Liver (tissue), 9 donors: ENCODE data around the gene SMAD9. TPM values are rescaled to one million over a fixed set of nuclear protein-coding genes. Genes with fewer than 3 reads are reported as not detected.

Experiments used
- DNase-seq: peaks from one replicate; pipeline ENCODE4 v3.0.0-alpha.2; 2017; ENCODE audit warnings: low spot score
- H3K27ac ChIP-seq, 2 donors: one replicate each; pipeline ENCODE4 v1.7.0; 2013; ENCODE audit warnings: inconsistent platforms in 2 of 2, low read length in 2 of 2, control low read depth in 1 of 2, low read depth in 1 of 2, mild to moderate bottlenecking in 1 of 2
- H3K27me3 ChIP-seq, 4 donors: one replicate each; pipeline versions ENCODE4 v1.6.1 to v1.7.0; 2013; ENCODE audit warnings: low read length in 3 of 4, inconsistent platforms in 1 of 4, mild to moderate bottlenecking in 1 of 4, moderate library complexity in 1 of 4; ENCODE audit not compliant: control insufficient read depth in 4 of 4, insufficient read depth in 4 of 4
- H3K36me3 ChIP-seq, 4 donors: one replicate each; pipeline versions ENCODE4 v1.6.1 to v1.7.0; 2013; ENCODE audit warnings: low read length in 3 of 4, mild to moderate bottlenecking in 3 of 4, low read depth in 1 of 4, moderate library complexity in 1 of 4; ENCODE audit not compliant: control insufficient read depth in 4 of 4, insufficient read depth in 3 of 4
- H3K4me1 ChIP-seq, 4 donors: one replicate each; pipeline versions ENCODE4 v1.6.1 to v1.7.0; 2013; ENCODE audit warnings: low read length in 3 of 4, mild to moderate bottlenecking in 3 of 4, moderate library complexity in 1 of 4; ENCODE audit not compliant: control insufficient read depth in 4 of 4, insufficient read depth in 4 of 4
- H3K4me3 ChIP-seq, 3 donors: one replicate each; pipeline versions ENCODE4 v1.6.1 to v1.7.0; 2013; ENCODE audit warnings: low read length in 3 of 3, control low read depth in 1 of 3, low read depth in 1 of 3, mild to moderate bottlenecking in 1 of 3
- H3K9ac ChIP-seq, 2 donors: one replicate each; pipeline ENCODE4 v1.7.0; 2013; ENCODE audit warnings: low read length in 2 of 2, mild to moderate bottlenecking in 2 of 2, moderate library complexity in 2 of 2, control low read depth in 1 of 2, low read depth in 1 of 2
- H3K9me3 ChIP-seq, 4 donors: one replicate each; pipeline versions ENCODE4 v1.6.1 to v1.7.0; 2013; ENCODE audit warnings: low read length in 3 of 4; ENCODE audit not compliant: control insufficient read depth in 4 of 4
- ATF3 ChIP-seq: IDR thresholded peaks from 2 replicates; pipeline ENCODE4 v1.6.1; 2016; ENCODE audit warnings: antibody characterized with exemption
- CTCF ChIP-seq: fragments of 150-350 bp; IDR thresholded peaks from 2 replicates; pipeline ENCODE4 v1.5.1; 2017; ENCODE audit warnings: improper control_type of control experiment, low read depth, low read length; ENCODE audit not compliant: missing input control
- EGR1 ChIP-seq, 2 donors: IDR thresholded peaks; 2 replicates each; pipeline ENCODE4 v1.6.1; 2016 to 2018; ENCODE audit warnings: antibody characterized with exemption in 2 of 2, low read depth in 2 of 2
- FOXA1 ChIP-seq: IDR thresholded peaks from 2 replicates; pipeline ENCODE4 v1.6.1; 2016; ENCODE audit warnings: antibody characterized with exemption
- FOXA2 ChIP-seq: IDR thresholded peaks from 2 replicates; pipeline ENCODE4 v1.6.1; 2016; ENCODE audit warnings: antibody characterized with exemption
- GABPA ChIP-seq, 2 donors: IDR thresholded peaks in 1 of 2; conservative IDR thresholded peaks in 1 of 2; 2 replicates each; pipeline ENCODE4 v1.6.1; 2016; ENCODE audit warnings: antibody characterized with exemption in 2 of 2, mild to moderate bottlenecking in 1 of 2, moderate library complexity in 1 of 2
- HNF4A ChIP-seq, 2 donors: conservative IDR thresholded peaks; 2 replicates each; pipeline ENCODE4 v1.6.1; 2016; ENCODE audit warnings: antibody characterized with exemption in 2 of 2, mild to moderate bottlenecking in 2 of 2
- HNF4G ChIP-seq: IDR thresholded peaks from 2 replicates; pipeline ENCODE4 v1.6.1; 2016; ENCODE audit warnings: antibody characterized with exemption
- JUND ChIP-seq, 2 donors: IDR thresholded peaks; 2 replicates each; pipeline ENCODE4 v1.6.1; 2016; ENCODE audit warnings: antibody characterized with exemption in 2 of 2
- MAX ChIP-seq: IDR thresholded peaks from 2 replicates; pipeline ENCODE4 v1.6.1; 2016; ENCODE audit warnings: antibody characterized with exemption
- NR2F2 ChIP-seq: IDR thresholded peaks from 2 replicates; pipeline ENCODE4 v1.6.1; 2016; ENCODE audit warnings: antibody characterized with exemption
- RAD21 ChIP-seq, 2 donors: IDR thresholded peaks; 2 replicates each; pipeline ENCODE4 v1.6.1; 2016; ENCODE audit warnings: antibody characterized with exemption in 2 of 2, mild to moderate bottlenecking in 2 of 2
- REST ChIP-seq: IDR thresholded peaks from 2 replicates; pipeline ENCODE4 v1.6.1; 2016; ENCODE audit warnings: antibody characterized with exemption, mild to moderate bottlenecking
- RXRA ChIP-seq, 2 donors: IDR thresholded peaks; 2 replicates each; pipeline ENCODE4 v1.6.1; 2017 to 2018; ENCODE audit warnings: antibody characterized with exemption in 2 of 2, mild to moderate bottlenecking in 1 of 2
- SP1 ChIP-seq: IDR thresholded peaks from 2 replicates; pipeline ENCODE4 v1.6.1; 2018; ENCODE audit warnings: antibody characterized with exemption, mild to moderate bottlenecking
- TAF1 ChIP-seq: conservative IDR thresholded peaks from 2 replicates; pipeline ENCODE4 v1.6.1; 2016; ENCODE audit warnings: antibody characterized with exemption, mild to moderate bottlenecking
- YY1 ChIP-seq: IDR thresholded peaks from 2 replicates; pipeline ENCODE4 v1.6.1; 2016; ENCODE audit warnings: antibody characterized with exemption, mild to moderate bottlenecking
- ZBTB33 ChIP-seq: IDR thresholded peaks from 2 replicates; pipeline ENCODE4 v1.6.1; 2016; ENCODE audit warnings: antibody characterized with exemption
- WGBS: extraction: QIAGEN DNeasy Blood & Tissue Kit; methylation state at CpG from one replicate; pipeline ENCODE4 v1.1.7; 2013; 5-methylcytosine and 5-hydroxymethylcytosine counted together
- polyA plus RNA-seq, 2 donors: library from polyadenylated mRNA; stranded (reverse) in 1 of 2; unstranded in 1 of 2; fragments of 200-250 nt in 1 of 2; fragments of >200 nt in 1 of 2; fragmentation: Nextera tagmentation in 1 of 2; extraction: Ambion mirVana in 1 of 2; gene quantifications; one replicate each; pipeline versions ENCODE4 v1.2.1 to v1.2.3, GENCODE V29; 2013 to 2015
- total RNA-seq, 2 donors: library from RNA; depleted of rRNA; stranded (reverse); fragments of >200 nt; gene quantifications; one replicate each; pipeline ENCODE4 v1.2.3, GENCODE V29; 2014
- donor health status: healthy.
- donor health status: healthy.
- donor health status: healthy.
- donor health status: healthy.
- donor health status: healthy.

Gene SMAD9
- total and polyA plus RNA-seq, 4 donors, result 0.51 to 1.3 (median 0.95) TPM

- H3K36me3 ChIP-seq, result no peaks in the 10 kb centered on the region
- TF ChIP-seq FOXA2, result no peak
- no peak for TF ChIP-seq FOXA1
- TF ChIP-seq JUND (IDR thresholded peaks at IDR 0.05), result no peak
- no peak overlapping the region for H3K4me3 ChIP-seq
- H3K27ac ChIP-seq, result no peak overlapping the region
- H3K4me1 ChIP-seq, result no peaks in the 10 kb centered on the region
- H3K9ac ChIP-seq, result no peak overlapping the region
- WGBS, result 87% methylated on average over 4 of the region's 4 CpGs
- DNase-seq, result no peak
- H3K27me3 ChIP-seq, result no peaks in the 10 kb centered on the region
- H3K9me3 ChIP-seq, result no peaks in the 10 kb centered on the region
Observed at GRCh38 chr13:36875431-36875830, 44.6 kb downstream of the SMAD9 start.

GRCh38 chr13:36872621-36873020, 47.4 kb downstream of the SMAD9 start:
- Histone ChIP-seq H3K4me1 (no peaks in the 10 kb centered on the region), H3K4me3 (no peak overlapping the region), H3K9ac (no peak overlapping the region), H3K27me3 (no peaks in the 10 kb centered on the region), H3K9me3 (no peaks in the 10 kb centered on the region), H3K36me3 (no peaks in the 10 kb centered on the region), H3K27ac (no peak overlapping the region)
- no peak for TF ChIP-seq GABPA (IDR thresholded peaks at IDR 0.05 in 1 of 2, conservative IDR thresholded peaks at IDR 0.05 in 1 of 2)
- no peak for TF ChIP-seq YY1
- TF ChIP-seq HNF4G, result no peak
- TF ChIP-seq ATF3, result no peak
- no peak for TF ChIP-seq FOXA1
- no peak for TF ChIP-seq EGR1 (IDR thresholded peaks at IDR 0.05; ENCODE audit: low read depth in 2 of 2)
- no peak for TF ChIP-seq MAX
- TF ChIP-seq SP1, result no peak
- TF ChIP-seq HNF4A (conservative IDR thresholded peaks at IDR 0.05), result no peak
- TF ChIP-seq NR2F2, result no peak
- no peak for TF ChIP-seq TAF1
- no peak for TF ChIP-seq ZBTB33
- no peak for TF ChIP-seq REST
- TF ChIP-seq RXRA (IDR thresholded peaks at IDR 0.05), result no peak
- TF ChIP-seq FOXA2, result no peak
- no peak for TF ChIP-seq CTCF
- no peak for TF ChIP-seq RAD21 (IDR thresholded peaks at IDR 0.05)
- TF ChIP-seq JUND (IDR thresholded peaks at IDR 0.05), result no peak
- DNase-seq, result no peak
- 84% methylated on average over 10 of the region's 10 CpGs for WGBS
